GM12801 (cell line): ENCODE measurements around the gene MEGF9.

Experiments
- CTCF ChIP-seq: IDR thresholded peaks from one replicate; pipeline ENCODE4 v1.5.1; 2011; ENCODE audit warnings: control low read depth; ENCODE audit not compliant: insufficient read length; ENCODE audit errors: extremely low read depth

Gene MEGF9

GRCh38 chr9:120557205-120557604, 157.1 kb downstream of the MEGF9 start:
- TF ChIP-seq CTCF: no peak

- TF ChIP-seq CTCF: no peak
These were observed 157.5 kb downstream of the MEGF9 start for GRCh38 chr9:120556775-120557174.

GRCh38 chr9:120555839-120556238, 158.4 kb downstream of the MEGF9 start:
- TF ChIP-seq CTCF: no peak
